C4-2B (cell line): ENCODE data around the gene KLF1.

ENCODE experiments used
- ZFX ChIP-seq: fragments of 450-650 bp; IDR thresholded peaks from 2 replicates; pipeline ENCODE4 v1.6.1; 2017
- TF ChIP-seq, protein P1 (sequence below): fragments of 450-650 bp; conservative IDR thresholded peaks from 2 replicates; pipeline ENCODE4 v1.5.1; 2017; ENCODE audit warnings: mild to moderate bottlenecking

DNA sequence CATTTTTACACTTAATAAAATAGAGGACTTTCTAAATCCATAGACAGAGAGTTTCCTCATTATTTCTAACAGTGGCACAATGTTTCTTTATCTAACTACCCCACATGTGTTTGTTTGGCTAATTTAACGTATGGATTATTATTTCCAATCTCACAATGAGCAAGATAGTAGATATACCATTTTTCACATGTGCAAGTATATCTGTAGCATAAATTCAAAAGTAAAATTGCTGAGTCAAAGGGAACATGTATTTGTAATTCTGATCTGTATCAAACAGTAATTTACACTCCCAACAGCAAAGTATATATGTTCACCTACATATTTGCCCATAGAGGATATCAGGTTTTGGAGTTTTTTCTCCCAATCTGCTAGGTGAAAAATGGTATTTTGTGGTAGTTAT lies 30.3 kb downstream of the KLF1 start:
- TF ChIP-seq, protein P1, sequence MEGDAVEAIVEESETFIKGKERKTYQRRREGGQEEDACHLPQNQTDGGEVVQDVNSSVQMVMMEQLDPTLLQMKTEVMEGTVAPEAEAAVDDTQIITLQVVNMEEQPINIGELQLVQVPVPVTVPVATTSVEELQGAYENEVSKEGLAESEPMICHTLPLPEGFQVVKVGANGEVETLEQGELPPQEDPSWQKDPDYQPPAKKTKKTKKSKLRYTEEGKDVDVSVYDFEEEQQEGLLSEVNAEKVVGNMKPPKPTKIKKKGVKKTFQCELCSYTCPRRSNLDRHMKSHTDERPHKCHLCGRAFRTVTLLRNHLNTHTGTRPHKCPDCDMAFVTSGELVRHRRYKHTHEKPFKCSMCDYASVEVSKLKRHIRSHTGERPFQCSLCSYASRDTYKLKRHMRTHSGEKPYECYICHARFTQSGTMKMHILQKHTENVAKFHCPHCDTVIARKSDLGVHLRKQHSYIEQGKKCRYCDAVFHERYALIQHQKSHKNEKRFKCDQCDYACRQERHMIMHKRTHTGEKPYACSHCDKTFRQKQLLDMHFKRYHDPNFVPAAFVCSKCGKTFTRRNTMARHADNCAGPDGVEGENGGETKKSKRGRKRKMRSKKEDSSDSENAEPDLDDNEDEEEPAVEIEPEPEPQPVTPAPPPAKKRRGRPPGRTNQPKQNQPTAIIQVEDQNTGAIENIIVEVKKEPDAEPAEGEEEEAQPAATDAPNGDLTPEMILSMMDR = no peak
- TF ChIP-seq ZFX = no peak
